CD8-positive, alpha-beta memory T cell (primary cell): ENCODE results near the gene SYCE1L. TPM values are rescaled to one million over a fixed set of nuclear protein-coding genes. Genes with fewer than 3 reads are reported as not detected.
"Not testable (repeated sequence)": the region's sequence is repeated elsewhere in the genome, so short reads cannot be mapped to it uniquely, and the experiment has no call there.

ENCODE experiments used
- CTCF ChIA-PET: fragments of 350-600 bp; sonication (Branson Sonifier 250); formaldehyde crosslinking; loops from one replicate; lab custom pipeline; 2021; ENCODE audit warnings: antibody characterized with exemption; lab: Charles Lee
- POLR2A ChIA-PET: fragments of 350-600 bp; sonication (Branson Sonifier 250); formaldehyde crosslinking; loops from one replicate; lab custom pipeline; 2021; ENCODE audit warnings: antibody characterized with exemption; lab: Charles Lee
- DNase-seq, 5 donors: peaks; one replicate each; pipeline versions ENCODE4 v3.0.0 to v3.0.0-alpha.2; 2020 to 2022; ENCODE audit warnings: mixed read lengths in 1 of 5
- H3K27ac ChIP-seq: one replicate; pipeline ENCODE4 v1.7.0; 2013; ENCODE audit warnings: low read depth, mild to moderate bottlenecking, low read length, moderate library complexity
- H3K27me3 ChIP-seq: 2 replicates; pipeline ENCODE4 v1.7.0; 2013; ENCODE audit warnings: low read length, mild to moderate bottlenecking; ENCODE audit not compliant: insufficient read depth, poor library complexity, severe bottlenecking
- H3K36me3 ChIP-seq: 2 replicates; pipeline ENCODE4 v1.7.0; 2013; ENCODE audit warnings: mild to moderate bottlenecking, low read length, moderate library complexity; ENCODE audit not compliant: insufficient read depth
- H3K4me1 ChIP-seq: 2 replicates; pipeline ENCODE4 v1.7.0; 2013; ENCODE audit warnings: mild to moderate bottlenecking, low read length, moderate library complexity; ENCODE audit not compliant: insufficient read depth
- H3K4me3 ChIP-seq: 2 replicates; pipeline ENCODE4 v1.7.0; 2013; ENCODE audit warnings: mild to moderate bottlenecking, low read length
- H3K9me3 ChIP-seq: 2 replicates; pipeline ENCODE4 v1.7.0; 2013; ENCODE audit warnings: mild to moderate bottlenecking, low read length
- H3K27ac Mint-ChIP-seq, 8 donors: one replicate each; pipeline ENCODE4 v1.8.0; 2020 to 2021; ENCODE audit warnings: mixed read lengths in 8 of 8, mild to moderate bottlenecking in 6 of 8, inconsistent platforms in 3 of 8, moderate library complexity in 3 of 8
- H3K27me3 Mint-ChIP-seq, 2 donors: one replicate each; pipeline ENCODE4 v1.8.0; 2020 to 2021; ENCODE audit warnings: mixed read lengths in 2 of 2, mild to moderate bottlenecking in 1 of 2, moderate library complexity in 1 of 2
- H3K36me3 Mint-ChIP-seq, 3 donors: one replicate each; pipeline ENCODE4 v1.8.0; 2020 to 2021; ENCODE audit warnings: mixed read lengths in 3 of 3, inconsistent platforms in 1 of 3, mild to moderate bottlenecking in 1 of 3
- H3K4me1 Mint-ChIP-seq, 3 donors: one replicate each; pipeline ENCODE4 v1.8.0; 2020 to 2021; ENCODE audit warnings: mixed read lengths in 3 of 3, inconsistent platforms in 1 of 3, mild to moderate bottlenecking in 1 of 3
- H3K4me3 Mint-ChIP-seq, 7 donors: one replicate each; pipeline ENCODE4 v1.8.0; 2020 to 2021; ENCODE audit warnings: mixed read lengths in 7 of 7, mild to moderate bottlenecking in 6 of 7, moderate library complexity in 4 of 7, inconsistent platforms in 2 of 7
- H3K9me3 Mint-ChIP-seq, 5 donors: one replicate each; pipeline ENCODE4 v1.8.0; 2020 to 2022; ENCODE audit warnings: mixed read lengths in 5 of 5, mild to moderate bottlenecking in 3 of 5, moderate library complexity in 2 of 5, inconsistent platforms in 1 of 5
- polyA plus RNA-seq: library from polyadenylated mRNA; unstranded; fragments of 300-500 nt; fragmentation: Illumina TruSeq; gene quantifications from one replicate; pipeline ENCODE4 v1.2.3, GENCODE V29; 2021
- total RNA-seq, 2 experiments: library from RNA; stranded (reverse); gene quantifications; one replicate each; pipeline ENCODE4 v1.2.3, GENCODE V29; 2021

The SYCE1L gene
- total and polyA plus RNA-seq, 3 experiments from 2014 or later = 3.9 to 4.6 (median 3.9) TPM

DNA sequence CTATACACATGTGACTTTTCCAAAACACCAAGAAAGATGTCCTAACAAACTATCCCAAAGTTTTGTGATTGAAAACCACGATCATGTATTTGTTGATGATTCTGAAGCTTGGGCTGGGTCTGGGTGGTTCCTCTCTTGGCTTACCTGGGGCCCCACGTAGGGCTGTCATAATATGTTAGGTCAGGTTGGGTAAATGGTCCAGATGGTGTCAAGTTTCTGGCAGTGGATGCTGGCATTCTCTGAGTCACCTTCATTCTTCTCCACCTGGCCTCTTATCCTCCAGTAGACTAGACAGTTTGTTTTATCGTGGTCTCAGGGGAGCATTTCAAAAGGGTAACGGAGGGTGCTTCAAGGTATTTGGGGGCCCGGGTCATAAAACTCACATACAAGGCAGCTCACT is 39.4 kb downstream of the SYCE1L start:
- no peaks in the 10 kb centered on the region for H3K9me3 ChIP-seq
- Mint-ChIP-seq H3K9me3 (no peaks in the 10 kb centered on the region), H3K27me3 (peaks cover 10 to 28% of the 10 kb centered on the region in 2 donors), H3K4me1 (peaks cover 6 to 7% (median 6%) of the 10 kb centered on the region in 3 donors), H3K27ac (no peak overlapping the region), H3K36me3 (no peaks in the 10 kb centered on the region), H3K4me3 (no peak overlapping the region)
- no peaks in the 10 kb centered on the region for H3K36me3 ChIP-seq
- ChIA-PET POLR2A (no interaction called here), CTCF (no interaction called here)
- H3K4me1 ChIP-seq = no peaks in the 10 kb centered on the region
- no peak for DNase-seq
- H3K27me3 ChIP-seq = no peaks in the 10 kb centered on the region
- H3K27ac ChIP-seq = no peak overlapping the region
- H3K4me3 ChIP-seq = no peak overlapping the region

DNA sequence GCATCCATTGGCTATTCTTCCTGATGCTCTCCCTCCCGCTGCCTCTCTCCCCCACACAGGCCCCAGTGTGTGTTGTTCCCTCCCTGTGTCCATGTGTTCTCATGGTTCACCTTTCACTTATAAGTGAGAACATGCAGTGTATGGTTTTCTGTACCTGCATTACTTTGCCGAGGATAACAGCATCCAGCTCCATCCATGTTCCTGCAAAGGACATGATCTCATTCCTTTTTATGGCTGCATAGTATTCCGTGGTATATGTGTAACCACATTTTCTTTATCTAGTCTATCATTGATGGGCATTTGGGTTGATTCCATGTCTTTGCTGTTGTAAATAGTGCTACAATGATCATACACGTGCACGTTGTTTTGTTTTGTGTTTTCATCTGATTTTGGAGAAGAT is 43.3 kb downstream of the SYCE1L start:
- CTCF ChIA-PET, H3K9me3 Mint-ChIP-seq, DNase-seq, H3K4me1 ChIP-seq, H3K27ac Mint-ChIP-seq, H3K4me3 ChIP-seq, H3K27me3 Mint-ChIP-seq, H3K4me3 Mint-ChIP-seq, H3K36me3 Mint-ChIP-seq, H3K9me3 ChIP-seq, H3K4me1 Mint-ChIP-seq, H3K27ac ChIP-seq, H3K27me3 ChIP-seq, H3K36me3 ChIP-seq, POLR2A ChIA-PET: not testable (repeated sequence)

DNA sequence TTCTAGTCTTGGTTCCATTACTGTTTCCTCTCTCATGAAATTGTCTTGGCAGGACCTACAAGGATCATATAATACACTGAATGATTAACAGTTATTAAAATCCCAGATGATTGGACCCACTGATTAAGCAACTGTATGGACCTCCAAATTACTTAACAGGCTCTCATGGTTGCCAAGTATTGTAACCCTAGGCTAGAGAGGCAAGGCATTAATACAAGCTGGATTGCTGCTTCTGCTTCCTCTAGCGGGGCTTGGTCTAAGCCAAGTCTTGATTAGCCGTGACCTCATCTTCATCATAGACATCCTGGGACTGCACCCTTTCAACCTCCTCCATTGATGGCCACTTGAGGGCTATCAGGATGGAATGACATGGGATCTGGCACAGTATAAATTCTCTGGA is 46.9 kb downstream of the SYCE1L start:
- H3K4me3 ChIP-seq = no peak overlapping the region
- Mint-ChIP-seq H3K36me3 (no peaks in the 10 kb centered on the region), H3K27ac (no peak overlapping the region), H3K4me3 (no peak overlapping the region), H3K27me3 (peaks cover 0 to 3% of the 10 kb centered on the region in 2 donors), H3K9me3 (no peaks in the 10 kb centered on the region), H3K4me1 (no peaks in the 10 kb centered on the region)
- H3K4me1 ChIP-seq = no peaks in the 10 kb centered on the region
- H3K27ac ChIP-seq = no peak overlapping the region
- H3K36me3 ChIP-seq = no peaks in the 10 kb centered on the region
- CTCF ChIA-PET = no interaction called here
- no peaks in the 10 kb centered on the region for H3K27me3 ChIP-seq
- POLR2A ChIA-PET = no interaction called here
- H3K9me3 ChIP-seq = no peaks in the 10 kb centered on the region
- no peak for DNase-seq

DNA sequence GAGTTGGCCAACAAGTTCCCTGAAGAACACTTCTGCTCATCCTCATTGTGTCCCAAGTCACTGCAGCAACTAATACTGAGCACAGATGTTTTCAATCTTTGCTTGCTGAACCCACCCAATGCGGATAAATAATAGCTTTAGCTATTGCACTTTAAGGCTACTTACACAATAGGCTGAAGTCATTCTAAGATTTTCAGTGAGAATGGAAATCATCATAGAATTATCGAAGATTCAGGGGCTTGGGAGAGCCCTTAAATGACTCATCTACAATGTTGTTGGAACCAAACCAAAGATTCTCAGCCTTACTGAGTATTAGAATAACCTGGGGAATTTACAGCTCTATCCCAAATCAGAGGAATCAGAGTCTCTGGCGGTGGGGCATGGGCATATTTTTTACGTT is 51.2 kb downstream of the SYCE1L start:
- H3K4me3 ChIP-seq = no peak overlapping the region
- no peak overlapping the region for H3K27ac Mint-ChIP-seq
- no peaks in the 10 kb centered on the region for H3K36me3 Mint-ChIP-seq
- H3K27me3 ChIP-seq = no peaks in the 10 kb centered on the region
- no peaks in the 10 kb centered on the region for H3K9me3 Mint-ChIP-seq
- H3K27ac ChIP-seq = no peak overlapping the region
- H3K4me1 ChIP-seq = no peaks in the 10 kb centered on the region
- H3K9me3 ChIP-seq = no peaks in the 10 kb centered on the region
- ChIA-PET CTCF (interaction anchor here (2.0 kb wide), 1 partner anchor 14 kb away, joined by 6 read pairs; no protein-coding TSS in a partner anchor), POLR2A (no interaction called here)
- peaks cover 0 to 6% of the 10 kb centered on the region in 2 donors for H3K27me3 Mint-ChIP-seq
- no peaks in the 10 kb centered on the region for H3K36me3 ChIP-seq
- no peak overlapping the region for H3K4me3 Mint-ChIP-seq
- H3K4me1 Mint-ChIP-seq = no peaks in the 10 kb centered on the region
- no peak for DNase-seq

Other genes starting within 250 kb of the SYCE1L start
- gene MON1B, start 8.2 kb upstream of the SYCE1L start, total RNA-seq = 10 to 100 TPM; 55.0 to 60.2 TPM
- gene MON1B, start 8.2 kb upstream of the SYCE1L start, polyA plus RNA-seq = 59.5 TPM
- gene ADAMTS18, start 235.6 kb downstream of the SYCE1L start, total RNA-seq = not detected
- gene ADAMTS18, start 235.6 kb downstream of the SYCE1L start, polyA plus RNA-seq = not detected